ENCODE results near the gene C1QTNF2. TPM values are rescaled to one million over a fixed set of nuclear protein-coding genes. Genes with fewer than 3 reads are reported as not detected.

C1QTNF2 gene
- total and polyA plus RNA-seq, 2 of the 8 experiments (the other 6 are each of a cell fraction or from before 2014, with no cell fraction given), result 1.0 to 2.0 TPM

DNA sequence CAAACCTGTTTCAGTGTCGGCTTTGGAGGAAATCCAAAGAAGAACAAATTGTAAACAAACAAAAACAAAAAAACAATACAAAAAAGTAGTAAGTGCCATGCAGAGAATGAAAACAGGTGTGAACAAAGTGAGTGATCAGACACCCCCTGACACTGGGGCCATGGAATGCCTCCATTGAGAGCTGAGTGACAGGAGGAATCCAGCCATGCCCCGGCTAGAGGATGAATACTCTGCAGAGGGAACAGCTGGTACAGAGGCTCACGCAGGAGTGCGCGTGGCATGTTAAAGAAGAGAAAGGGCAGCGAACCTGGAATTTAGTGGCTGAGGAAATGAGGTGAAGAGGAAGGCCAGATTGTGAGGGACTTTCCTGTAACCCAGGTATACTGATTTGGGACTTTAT is 42.6 kb downstream of the C1QTNF2 start:
- Histone ChIP-seq H3K9ac (replicated peaks in 1 of 4; ENCODE audit: extremely low read depth in 1 of 4, low read depth in 3 of 4, low read length in 3 of 4) (no peak overlapping the region), H2BK5ac (ENCODE audit: low read depth, low read length) (no peak overlapping the region), H3K27ac (ENCODE audit: low read depth, low read length) (no peak overlapping the region), H3K14ac (ENCODE audit: insufficient read length) (no peak overlapping the region), H4K8ac (ENCODE audit: extremely low read depth, insufficient read depth, low read length) (no peak overlapping the region), H4K20me1 (replicated peaks in 1 of 2; ENCODE audit: control insufficient read depth in 1 of 2, insufficient read depth in 2 of 2, low read length in 2 of 2) (no peaks in the 10 kb centered on the region), H2BK12ac (ENCODE audit: low read depth, low read length) (no peak overlapping the region), H3K4ac (replicated peaks; ENCODE audit: insufficient read length, low read depth, low read length) (no peak overlapping the region), H2AFZ (ENCODE audit: low read length) (no peak overlapping the region), H2BK20ac (ENCODE audit: low read length) (no peak overlapping the region), H3K79me2 (ENCODE audit: control insufficient read depth in 1 of 2, insufficient read depth in 2 of 2, low read length in 2 of 2) (no peaks in the 10 kb centered on the region), H3K36me3 (ENCODE audit: control insufficient read depth in 2 of 4, insufficient read depth in 4 of 4, low read length in 3 of 4) (no peaks in the 10 kb centered on the region), H3K4me3 (ENCODE audit: extremely low read depth in 1 of 4, insufficient read depth in 2 of 4, low read depth in 3 of 4, low read length in 4 of 4) (no peak overlapping the region), H3K23ac (ENCODE audit: insufficient read length) (no peak overlapping the region), H3K9me3 (ENCODE audit: insufficient read depth in 2 of 2, low read depth in 1 of 2, low read length in 1 of 2) (no peaks in the 10 kb centered on the region), H3K56ac (replicated peaks; ENCODE audit: insufficient read length, low read depth, low read length) (no peak overlapping the region), H4K5ac (ENCODE audit: insufficient read length, low read depth, low read length) (no peak overlapping the region), H3K27me3 (replicated peaks in 1 of 4; ENCODE audit: control insufficient read depth in 3 of 4, extremely low read depth in 1 of 4, insufficient read depth in 3 of 4, low read length in 3 of 4) (no peaks in the 10 kb centered on the region), H2BK120ac (replicated peaks; ENCODE audit: low read depth, low read length) (no peak overlapping the region), H3K23me2 (ENCODE audit: low read depth, low read length) (no peaks in the 10 kb centered on the region), H3K18ac (ENCODE audit: extremely low read depth, low read length) (no peak overlapping the region), H3K4me1 (replicated peaks in 1 of 4; ENCODE audit: control insufficient read depth in 3 of 4, insufficient read depth in 4 of 4, low read length in 3 of 4) (no peaks in the 10 kb centered on the region), H4K91ac (replicated peaks; ENCODE audit: insufficient read length, low read length) (no peak overlapping the region), H2BK15ac (ENCODE audit: low read length) (no peak overlapping the region), H2AK5ac (ENCODE audit: low read depth, low read length) (no peak overlapping the region; the same call in 1 of the 2 replicates), H3K4me2 (ENCODE audit: insufficient read depth in 1 of 2, low read depth in 2 of 2, low read length in 2 of 2) (no peak overlapping the region), H3K79me1 (ENCODE audit: low read depth, low read length) (no peaks in the 10 kb centered on the region)
- no peak for DNase-seq (ENCODE audit: low read depth in 1 of 2, low spot score in 2 of 2)
- FAIRE-seq, result no peak
- ChIA-PET CTCF (ENCODE audit: partially characterized antibody) (interaction anchor here (0.9 to 1.5 kb wide), 8 partner anchors 12 to 247 kb away, joined by 3 to 9 read pairs (median 3); no protein-coding TSS in a partner anchor), POLR2A (ENCODE audit: partially characterized antibody) (interaction anchor here (0.9 to 2.4 kb wide), 4 partner anchors 10 to 161 kb away, joined by 3 to 9 read pairs (median 6); partner anchors contain the start of gene CCNJL)
- TF ChIP-seq CHD2 (IDR thresholded peaks at IDR 0.05; ENCODE audit: low read length) (no peak), NANOG (IDR thresholded peaks at IDR 0.05; ENCODE audit: insufficient read depth, low read depth, low read length, poor library complexity, severe bottlenecking) (no peak), SRF (IDR thresholded peaks at IDR 0.05; ENCODE audit: low read depth, low read length) (no peak), BRCA1 (IDR thresholded peaks at IDR 0.05; ENCODE audit: low read depth, low read length) (no peak), SIRT6 (IDR thresholded peaks at IDR 0.05; ENCODE audit: low read length) (no peak)
- TF ChIP-seq, protein P1, sequence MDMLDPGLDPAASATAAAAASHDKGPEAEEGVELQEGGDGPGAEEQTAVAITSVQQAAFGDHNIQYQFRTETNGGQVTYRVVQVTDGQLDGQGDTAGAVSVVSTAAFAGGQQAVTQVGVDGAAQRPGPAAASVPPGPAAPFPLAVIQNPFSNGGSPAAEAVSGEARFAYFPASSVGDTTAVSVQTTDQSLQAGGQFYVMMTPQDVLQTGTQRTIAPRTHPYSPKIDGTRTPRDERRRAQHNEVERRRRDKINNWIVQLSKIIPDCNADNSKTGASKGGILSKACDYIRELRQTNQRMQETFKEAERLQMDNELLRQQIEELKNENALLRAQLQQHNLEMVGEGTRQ (IDR thresholded peaks at IDR 0.05; ENCODE audit: low read length), result no peak
- 90% methylated on average over 6 of the region's 6 CpGs; no CpG with 5 or more reads in 1 of the 2 experiments for WGBS, 2 experiments (ENCODE audit: extremely low coverage in 1 of 2, insufficient coverage in 1 of 2, insufficient read length in 1 of 2, insufficient replicate concordance in 2 of 2, low coverage in 1 of 2, low lambda C conversion rate in 2 of 2, missing lambda C conversion rate in 1 of 2)
